ENCODE measurements around the gene ZCCHC9. TPM values are rescaled to one million over a fixed set of nuclear protein-coding genes. Genes with fewer than 3 reads are reported as not detected.

The ZCCHC9 gene
- total and polyA plus RNA-seq, 2 of the 4 experiments (the other 2 are of a cell fraction) = 20.4 to 24.6 TPM

GRCh38 chr5:81349161-81349560, 47.8 kb downstream of the ZCCHC9 start:
- no peak overlapping the region for H3K27ac ChIP-seq (ENCODE audit: insufficient read depth, low read length)
- no peak overlapping the region for H2BK15ac ChIP-seq (ENCODE audit: low read depth, low read length)
- WGBS, 2 experiments (ENCODE audit: extremely low coverage in 2 of 2, insufficient read length in 1 of 2) = 67% methylated on average over 3 of the region's 4 CpGs; no CpG with 5 or more reads in 1 of the 2 experiments
- H4K91ac ChIP-seq (ENCODE audit: insufficient read depth, low read depth, low read length) = no peak overlapping the region
- H3K27me3 ChIP-seq (ENCODE audit: control insufficient read depth, insufficient read depth, low read length) = no peaks in the 10 kb centered on the region; the same call in 1 of the 2 replicates
- no peak for ATAC-seq (ENCODE audit: low read depth)
- intact Hi-C loops (cut with micrococcal nuclease) (no loop called here), in situ Hi-C loops (cut with MboI; ENCODE audit: low sequenced_read_pairs) (no loop called here), dilution Hi-C loops (cut with HindIII; ENCODE audit: low sequenced_read_pairs, unreplicated experiment) (no loop called here)
- H4K5ac ChIP-seq (ENCODE audit: low read depth, low read length) = no peak overlapping the region
- no peak overlapping the region for H2AFZ ChIP-seq (replicated peaks; ENCODE audit: low read length, poor library complexity)
- no peak overlapping the region for H3K56ac ChIP-seq (ENCODE audit: extremely low read depth, insufficient read depth, low read length)
- H3K9ac ChIP-seq (ENCODE audit: low read depth, low read length) = no peak overlapping the region
- H3K14ac ChIP-seq (replicated peaks; ENCODE audit: low read depth, low read length) = no peak overlapping the region
- DNase-seq = no peak
- no peak overlapping the region for H3K4me3 ChIP-seq (ENCODE audit: insufficient read depth, low read depth, low read length)
- no peak overlapping the region for H3K4me2 ChIP-seq (ENCODE audit: low read depth, low read length)
- no peak overlapping the region for H2BK120ac ChIP-seq (ENCODE audit: low read depth, low read length)
- no peaks in the 10 kb centered on the region for H3K36me3 ChIP-seq (ENCODE audit: control insufficient read depth, insufficient read depth, low read length)
- no peak overlapping the region for H2BK5ac ChIP-seq (ENCODE audit: low read depth, low read length, poor library complexity, severe bottlenecking)
- no peaks in the 10 kb centered on the region for H3K9me1 ChIP-seq (ENCODE audit: insufficient read depth, low read length)
- H4K20me1 ChIP-seq (ENCODE audit: insufficient read depth, low read length) = no peaks in the 10 kb centered on the region
- no peak overlapping the region for H2AK5ac ChIP-seq (ENCODE audit: low read depth, low read length)
- no TSS peak for BruUV-seq (replicated peaks)
- TF ChIP-seq RCOR1 (IDR thresholded peaks at IDR 0.05; ENCODE audit: insufficient replicate concordance, low read length) = no peak
- no peak for TF ChIP-seq RAD21 (IDR thresholded peaks at IDR 0.05; ENCODE audit: low read length)
- TF ChIP-seq RFX5 (IDR thresholded peaks at IDR 0.05; ENCODE audit: low read depth, low read length) = no peak
- no peak for TF ChIP-seq MAZ (IDR thresholded peaks at IDR 0.05; ENCODE audit: borderline replicate concordance, low read depth, low read length)
- no peak for TF ChIP-seq CEBPB (IDR thresholded peaks at IDR 0.05; ENCODE audit: low read depth, low read length)
- ChIA-PET POLR2A (ENCODE audit: unreplicated experiment) (no interaction called here), CTCF (no interaction called here)
- no peak overlapping the region for H3K4ac ChIP-seq (ENCODE audit: low read depth, low read length)
- no peaks in the 10 kb centered on the region for H3K9me3 ChIP-seq (ENCODE audit: control insufficient read depth, insufficient read depth, low read length)
- H2BK20ac ChIP-seq (ENCODE audit: low read depth, low read length) = no peak overlapping the region
- H3K23ac ChIP-seq (ENCODE audit: low read depth, low read length) = no peak overlapping the region
- H3K4me1 ChIP-seq (ENCODE audit: control insufficient read depth, insufficient read depth, low read length) = no peaks in the 10 kb centered on the region
- H2AK9ac ChIP-seq (replicated peaks; ENCODE audit: low read depth, low read length, poor library complexity) = no peak overlapping the region
- H3K18ac ChIP-seq (ENCODE audit: low read depth, low read length) = no peak overlapping the region
- no peak overlapping the region for H4K8ac ChIP-seq (ENCODE audit: low read depth in 2 of 2, low read length in 2 of 2)
- H3K79me1 ChIP-seq (ENCODE audit: low read depth in 1 of 2, low read length in 2 of 2) = no peaks in the 10 kb centered on the region

Data from IMR-90 (cell line).